ENCODE results near the gene RALGAPA1.

GRCh38 chr14:35808076-35808637 is 938 bp downstream of the RALGAPA1 start:
- TF ChIP-seq CTCF (IDR thresholded peaks at IDR 0.05; ENCODE audit: poor library complexity) (no peak), EZH2 (IDR thresholded peaks at IDR 0.05; ENCODE audit: borderline replicate concordance) (no peak)

Data from hepatocyte (in vitro differentiated cells).